Measurements from ENCODE around the gene DUSP22.

DUSP22 gene

DNA sequence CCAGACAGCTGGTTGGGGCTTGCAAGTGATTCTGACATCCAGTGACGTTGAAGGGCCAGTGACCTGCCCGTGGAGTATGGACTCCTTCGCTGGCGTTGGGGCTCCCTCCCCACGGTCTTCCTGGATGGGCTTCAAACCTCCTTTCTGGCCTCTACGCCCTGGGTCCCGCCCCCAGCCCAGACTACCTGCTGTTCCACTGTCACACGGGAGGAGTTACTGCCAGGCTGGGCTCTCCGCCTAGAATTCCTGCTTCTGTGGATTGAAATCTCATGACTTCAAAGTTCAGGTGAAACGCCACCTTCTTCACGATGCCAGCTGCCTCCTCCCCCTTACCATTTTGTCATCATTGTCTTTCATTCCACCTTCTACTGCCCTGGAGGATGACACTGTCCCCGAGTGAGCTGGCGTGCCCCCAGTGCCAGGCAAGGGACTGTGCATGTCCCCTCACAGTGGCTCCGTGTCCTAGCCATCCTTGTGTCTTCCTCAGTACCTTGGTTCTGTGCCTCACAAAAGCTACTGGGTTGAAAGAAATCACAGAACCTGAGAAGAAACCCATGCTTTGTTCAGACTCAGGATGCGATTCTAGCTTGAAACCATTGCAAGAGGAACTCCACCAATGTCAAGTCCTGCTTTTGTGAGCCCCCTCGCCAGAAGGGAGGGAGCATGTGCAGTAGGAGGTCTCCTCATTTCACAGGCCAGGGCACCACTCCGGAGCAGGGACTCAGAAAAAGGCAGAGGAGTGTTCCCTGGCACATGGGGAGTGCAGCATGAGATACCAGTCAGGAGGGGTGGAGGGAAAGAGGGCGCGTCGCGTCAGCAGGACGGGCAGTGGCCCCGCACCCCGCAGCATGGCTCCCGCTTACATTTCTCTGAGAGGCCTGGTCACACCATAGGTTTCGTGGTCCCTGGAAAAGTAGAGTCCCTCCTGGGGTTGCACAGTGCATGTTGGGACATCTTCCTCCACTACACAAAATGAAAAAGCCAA lies 88.2 kb downstream of the DUSP22 start:
- DNase-seq (ENCODE audit: low spot score): no peak

DNA sequence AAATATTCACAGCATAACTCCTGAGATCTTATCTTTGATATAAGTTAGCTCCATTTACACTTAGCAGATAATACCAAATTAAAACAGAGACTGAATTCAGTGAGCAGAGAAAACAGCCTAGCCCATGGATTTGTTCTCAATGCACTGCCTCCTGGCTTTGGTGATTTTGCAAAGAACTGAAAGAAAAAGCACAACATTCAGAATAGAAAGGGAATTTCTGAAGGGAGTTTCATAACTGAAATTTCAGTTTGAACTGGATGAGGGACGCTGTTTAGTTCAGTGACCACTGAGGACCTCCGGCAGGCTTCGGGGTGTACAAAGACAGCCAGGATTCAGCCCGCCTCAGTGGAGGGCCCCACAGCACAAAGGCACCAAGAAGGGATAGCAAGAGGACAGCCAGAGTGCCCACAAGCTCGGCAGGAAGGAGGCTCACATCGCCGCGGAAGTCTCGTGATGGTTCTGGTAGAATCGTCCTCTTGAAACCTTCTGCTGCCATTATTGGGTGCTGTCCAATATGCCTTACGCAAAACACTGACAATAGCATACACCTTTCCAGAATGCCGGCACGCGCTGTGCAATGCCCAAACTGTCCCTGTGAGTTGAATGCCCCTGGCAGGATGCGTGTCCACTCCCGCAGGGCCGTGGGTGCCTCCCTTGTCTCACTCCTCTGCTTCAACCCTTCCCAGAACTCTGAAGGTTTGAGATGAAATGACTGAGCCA lies 89.6 kb downstream of the DUSP22 start:
- no peak for DNase-seq (ENCODE audit: low spot score)

DNA sequence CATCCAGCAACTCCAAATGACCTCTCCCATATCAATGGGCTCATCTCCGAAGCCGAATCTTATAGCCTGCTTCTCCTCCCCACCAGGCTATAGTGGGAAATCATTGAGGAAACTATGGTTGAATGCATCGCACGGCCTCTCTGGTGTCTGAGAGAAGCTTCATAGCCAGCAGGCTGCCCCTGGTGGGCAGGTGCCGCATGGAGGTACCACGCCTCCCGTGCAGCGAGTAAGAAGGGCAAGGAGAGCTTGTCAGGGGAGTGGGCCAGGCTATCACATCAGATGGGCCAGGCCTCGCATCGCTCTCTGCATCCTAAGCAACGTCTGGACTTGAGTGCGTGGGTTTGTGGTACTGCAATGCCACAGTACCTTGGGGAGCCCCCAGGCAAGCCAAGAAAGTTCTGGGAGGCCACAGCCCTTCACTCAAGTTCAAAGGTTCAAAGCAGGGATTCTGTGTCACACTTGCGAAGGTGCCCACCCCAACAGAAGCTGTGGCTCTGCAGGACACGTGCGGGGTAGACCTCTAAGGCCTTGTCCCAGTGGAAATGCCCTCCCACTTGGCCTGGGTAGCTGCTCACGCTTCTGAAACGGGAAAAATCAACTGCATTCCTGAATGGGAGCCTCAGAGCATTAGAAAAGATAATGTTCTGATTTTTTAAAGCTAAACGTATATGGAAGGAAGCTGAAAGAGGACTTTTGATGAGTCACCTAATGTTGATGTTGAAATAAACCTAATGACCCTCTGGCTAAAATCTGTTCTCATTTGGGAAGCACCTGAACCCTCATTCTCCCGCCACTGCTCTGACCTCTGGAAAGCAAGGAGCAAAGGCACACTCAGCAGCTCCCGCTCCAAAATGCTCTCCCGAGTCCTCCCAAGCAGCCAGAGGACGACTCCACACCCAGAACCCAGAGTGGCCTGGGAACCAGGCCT lies 90.9 kb downstream of the DUSP22 start:
- DNase-seq (ENCODE audit: low spot score): no peak

DNA sequence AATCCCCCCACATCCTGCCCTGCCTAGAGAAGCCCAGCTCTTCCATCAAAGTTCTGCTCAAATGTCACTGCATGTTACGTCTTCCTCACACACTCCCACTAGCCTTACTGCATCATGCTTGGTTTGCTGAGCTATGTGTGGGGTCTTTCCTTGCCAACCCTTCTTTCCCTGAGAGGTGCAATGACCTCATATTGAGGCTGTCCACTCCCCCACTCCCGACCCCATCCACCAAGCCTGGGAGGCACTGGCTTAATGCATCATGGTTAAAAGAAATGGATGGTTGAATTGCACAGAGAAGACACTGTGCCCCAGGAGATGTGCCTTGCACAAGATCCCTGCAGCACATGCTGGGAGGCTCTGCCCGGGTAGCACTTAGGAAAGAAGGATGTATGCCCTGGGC lies 91.6 kb downstream of the DUSP22 start:
- no peak for DNase-seq (ENCODE audit: low spot score)

DNA sequence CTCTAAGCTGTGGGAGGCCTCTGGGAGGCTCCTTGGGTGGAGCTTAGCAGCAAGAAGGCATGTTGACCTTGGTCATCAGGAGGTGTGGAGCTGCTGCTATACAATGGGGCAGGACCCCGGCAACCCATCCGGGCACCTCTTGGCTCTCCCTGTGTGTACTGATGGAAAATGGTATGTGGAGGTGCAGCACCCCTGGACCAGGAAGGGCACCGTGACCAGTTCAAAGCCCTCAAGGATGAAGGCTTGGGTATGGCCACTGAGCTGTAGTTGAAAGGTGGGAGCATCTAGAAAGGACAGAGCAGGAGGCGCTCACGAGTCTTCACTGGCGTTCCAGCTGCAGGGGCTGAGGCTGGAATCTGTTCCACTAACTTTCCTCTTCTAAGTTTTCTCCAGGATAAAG lies 92.6 kb downstream of the DUSP22 start:
- no peak for DNase-seq (ENCODE audit: low spot score)

DNA sequence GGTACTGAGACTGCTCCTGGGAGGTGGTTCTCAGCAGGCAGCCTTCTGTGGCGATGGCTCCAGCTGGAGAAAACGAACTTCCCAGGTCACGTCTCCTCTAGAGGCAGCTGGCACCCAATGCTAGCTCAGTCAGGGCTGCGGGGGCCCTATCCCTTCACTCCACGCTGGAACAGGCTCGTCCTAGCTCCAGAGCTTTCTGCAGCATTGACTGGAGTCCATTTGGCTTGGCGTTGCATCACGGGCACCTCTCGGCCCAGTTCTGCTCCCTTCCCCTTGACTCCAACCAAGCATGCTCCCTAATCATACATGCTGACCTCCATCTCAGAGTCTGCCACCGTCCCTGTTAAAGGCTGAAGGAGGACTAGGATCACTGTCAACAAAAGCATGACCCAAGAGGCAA lies 93.3 kb downstream of the DUSP22 start:
- DNase-seq (ENCODE audit: low spot score): no peak

DNA sequence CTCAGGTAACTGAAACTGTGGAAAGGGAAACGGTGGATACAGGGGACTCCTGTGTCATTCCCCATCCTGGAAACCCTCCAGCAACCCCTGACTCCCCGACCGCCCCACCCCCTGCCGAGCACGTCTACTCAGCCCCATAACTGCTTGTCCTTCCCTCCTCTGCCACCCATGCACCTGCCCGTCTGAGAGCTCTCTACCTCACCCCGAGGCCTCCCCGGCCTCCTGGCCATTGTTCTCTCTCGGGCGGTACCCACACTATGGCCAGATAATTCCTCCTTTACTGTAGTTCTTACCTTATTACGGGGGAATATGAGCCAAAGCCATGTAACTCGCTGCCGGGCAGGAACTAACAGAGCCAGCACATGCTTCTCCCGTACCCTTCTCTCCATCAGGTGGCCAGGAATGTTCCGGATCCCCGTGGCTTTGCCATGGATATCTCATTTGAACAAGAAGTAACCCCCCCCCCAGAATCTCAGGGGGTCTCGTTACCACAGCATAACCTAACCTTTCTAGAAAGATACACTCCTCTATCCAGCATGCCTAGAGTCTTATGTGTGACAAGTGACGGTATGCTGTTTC lies 94.5 kb downstream of the DUSP22 start:
- no peak for DNase-seq (ENCODE audit: low spot score)

DNA sequence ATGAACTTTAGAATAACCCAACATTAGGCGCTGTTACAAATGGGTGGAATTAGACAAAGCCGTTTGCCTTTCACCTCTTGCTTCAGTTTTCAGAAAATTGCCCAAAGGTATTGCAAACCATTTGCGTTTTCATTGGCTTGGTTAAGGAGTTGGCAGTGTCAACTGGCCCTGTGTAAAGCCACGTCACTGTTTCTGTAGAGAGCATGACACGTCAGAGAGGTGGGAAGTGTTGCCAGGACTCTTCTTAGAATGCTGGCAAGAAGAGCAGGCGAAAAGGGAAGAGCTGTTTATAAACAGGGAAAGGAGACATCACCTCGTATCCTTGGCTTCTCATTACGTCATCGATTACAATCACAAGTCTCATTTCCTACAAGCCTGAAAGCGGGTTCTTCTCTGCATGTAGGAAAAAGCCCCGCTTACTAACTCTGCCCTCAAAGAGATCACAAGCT lies 95.0 kb downstream of the DUSP22 start:
- no peak for DNase-seq (ENCODE audit: low spot score)

DNA sequence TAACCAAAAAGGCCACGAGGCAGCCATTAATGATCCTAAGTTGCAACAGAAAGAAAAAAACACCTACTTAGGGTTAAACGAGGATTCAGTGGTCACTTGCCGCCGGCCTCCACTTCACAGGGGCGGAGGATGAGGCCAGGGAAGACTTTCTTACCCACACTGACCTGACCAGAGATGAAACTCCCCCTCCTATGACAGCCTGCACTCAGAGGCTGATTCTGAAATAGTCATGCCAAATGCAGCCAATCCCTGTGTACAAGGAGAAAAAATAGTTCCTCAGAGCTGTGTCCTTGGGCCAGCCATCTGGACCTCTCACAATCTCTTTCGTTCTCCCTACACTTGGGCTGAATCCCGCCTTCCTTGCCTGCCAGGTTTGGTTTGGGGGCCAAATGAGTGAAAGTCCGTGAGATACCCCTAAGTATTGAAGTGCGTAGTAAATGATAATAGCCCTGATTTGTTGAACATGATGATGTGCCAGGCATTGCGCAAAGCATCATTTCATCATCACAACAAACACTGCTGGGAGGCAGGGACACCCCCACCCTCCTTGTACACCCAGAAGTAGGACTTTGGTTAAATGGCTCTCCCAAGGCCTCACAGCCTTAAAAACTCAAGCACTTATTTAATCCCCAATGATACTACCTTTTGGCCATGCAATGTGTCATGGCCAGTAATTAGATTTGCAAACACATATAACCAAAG lies 96.1 kb downstream of the DUSP22 start:
- no peak for DNase-seq (ENCODE audit: low spot score)

DNA sequence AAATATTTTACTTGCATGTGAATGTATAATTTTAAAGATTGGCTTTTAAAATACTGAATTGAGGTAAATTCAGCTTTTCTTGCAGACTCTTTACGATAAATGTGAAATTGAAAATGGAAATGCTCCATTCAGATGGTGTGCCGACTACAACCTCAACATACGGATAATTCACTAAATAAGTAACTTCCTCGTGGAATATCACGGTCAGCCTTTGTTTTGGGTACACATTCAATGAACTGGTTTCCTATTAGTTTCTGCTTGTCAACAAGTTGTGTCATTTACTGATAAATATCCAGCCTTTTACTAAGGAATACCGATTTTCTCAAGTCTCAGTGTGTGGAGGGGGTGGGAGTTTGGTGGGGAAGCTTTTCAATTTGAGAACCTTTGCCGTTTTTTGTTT lies 96.9 kb downstream of the DUSP22 start:
- DNase-seq (ENCODE audit: low spot score): no peak

DNA sequence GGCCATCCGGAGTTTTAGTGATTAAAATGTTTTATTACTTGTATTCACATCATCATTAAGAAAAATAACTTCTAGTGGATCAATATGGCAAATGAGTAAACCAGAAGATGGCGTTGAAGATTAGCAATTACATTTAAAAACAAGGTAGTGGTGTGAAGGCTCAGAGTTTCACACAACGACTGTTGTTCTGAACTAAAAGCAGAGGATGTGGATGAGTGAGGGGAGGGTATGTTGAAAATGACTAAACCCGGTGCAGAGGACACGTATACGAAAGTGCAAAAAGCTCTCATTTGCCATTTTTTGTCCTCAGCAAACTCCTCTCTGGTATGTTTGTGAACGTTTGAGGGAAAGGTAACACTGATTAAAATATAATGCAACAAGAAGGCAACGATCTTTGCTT lies 97.3 kb downstream of the DUSP22 start:
- no peak for DNase-seq (ENCODE audit: low spot score)

DNA sequence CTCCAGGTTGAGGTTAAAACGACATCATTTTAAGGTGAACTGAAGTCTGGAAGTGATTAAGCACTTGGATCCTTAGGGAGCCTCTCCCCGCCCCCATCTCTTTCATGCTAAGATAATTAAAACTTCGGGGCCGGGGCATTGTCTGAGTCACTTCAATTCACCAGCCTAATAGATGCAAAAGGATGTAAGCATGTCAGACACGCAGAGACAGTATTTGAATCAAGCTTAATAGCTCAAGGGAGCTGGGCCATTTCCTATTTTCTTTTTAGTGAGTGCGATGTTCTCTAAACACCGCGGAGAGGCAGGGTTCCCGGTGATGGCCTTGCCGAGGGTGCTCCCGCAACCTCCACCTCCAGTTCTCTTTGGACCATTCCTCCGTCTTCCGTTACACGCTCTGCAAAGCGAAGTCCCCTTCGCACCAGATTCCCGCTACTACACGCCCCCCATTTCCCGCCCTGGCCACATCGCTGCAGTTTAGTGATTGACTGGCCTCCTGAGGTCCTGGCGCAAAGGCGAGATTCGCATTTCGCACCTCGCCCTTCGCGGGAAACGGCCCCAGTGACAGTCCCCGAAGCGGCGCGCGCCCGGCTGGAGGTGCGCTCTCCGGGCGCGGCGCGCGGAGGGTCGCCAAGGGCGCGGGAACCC lies 98.7 kb downstream of the DUSP22 start:
- peak; percentile 5 for DNase-seq (ENCODE audit: low spot score)

DNA sequence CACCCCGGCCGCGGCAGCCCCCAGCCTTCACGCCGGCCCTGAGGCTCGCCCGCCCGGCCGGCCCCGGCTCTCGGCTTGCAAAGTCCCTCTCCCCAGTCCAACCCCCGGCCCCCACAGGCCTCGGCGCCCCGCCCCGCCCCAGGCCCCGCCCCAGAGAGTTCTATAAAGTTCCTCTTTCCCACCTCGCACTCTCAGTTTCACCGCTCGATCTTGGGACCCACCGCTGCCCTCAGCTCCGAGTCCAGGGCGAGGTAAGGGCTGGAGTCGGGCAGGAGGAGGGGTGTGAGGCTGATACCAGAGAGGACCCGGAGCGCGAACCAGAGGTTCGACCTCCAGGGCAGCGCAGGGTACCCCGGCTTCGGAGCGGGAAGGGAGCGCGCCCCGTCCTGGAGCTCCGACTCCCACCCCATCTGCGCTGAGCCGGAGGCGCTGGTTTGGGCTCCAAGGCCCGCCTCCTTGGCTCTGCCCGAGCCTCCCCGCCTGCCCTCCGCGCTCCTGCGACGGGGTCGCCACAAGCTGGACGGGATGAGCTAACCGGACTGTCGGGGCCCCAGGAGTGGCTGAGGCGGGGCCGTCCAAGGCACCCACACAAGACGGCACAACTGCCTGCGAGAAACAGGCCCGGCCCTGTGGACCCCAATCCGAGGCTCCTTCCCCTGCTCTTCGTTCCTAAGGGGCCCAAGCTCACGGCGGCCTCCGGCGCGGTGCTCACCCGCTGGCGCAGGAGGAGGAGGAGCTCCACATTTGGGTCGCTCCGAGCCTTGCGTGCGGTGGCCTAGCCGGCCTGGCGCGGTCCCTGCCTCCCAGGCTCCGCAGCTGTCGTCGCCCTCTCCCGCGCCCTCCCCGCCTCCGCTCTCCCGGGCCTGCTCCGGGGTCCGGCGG lies 99.5 kb downstream of the DUSP22 start, which contains the start of gene IRF4:
IRF4 (plus strand) TSS at position 194 of the 882 bp plus-strand sequence. CDS start 1,401 bp downstream, outside the sequence.
- DNase-seq (ENCODE audit: low spot score): no peak

DNA sequence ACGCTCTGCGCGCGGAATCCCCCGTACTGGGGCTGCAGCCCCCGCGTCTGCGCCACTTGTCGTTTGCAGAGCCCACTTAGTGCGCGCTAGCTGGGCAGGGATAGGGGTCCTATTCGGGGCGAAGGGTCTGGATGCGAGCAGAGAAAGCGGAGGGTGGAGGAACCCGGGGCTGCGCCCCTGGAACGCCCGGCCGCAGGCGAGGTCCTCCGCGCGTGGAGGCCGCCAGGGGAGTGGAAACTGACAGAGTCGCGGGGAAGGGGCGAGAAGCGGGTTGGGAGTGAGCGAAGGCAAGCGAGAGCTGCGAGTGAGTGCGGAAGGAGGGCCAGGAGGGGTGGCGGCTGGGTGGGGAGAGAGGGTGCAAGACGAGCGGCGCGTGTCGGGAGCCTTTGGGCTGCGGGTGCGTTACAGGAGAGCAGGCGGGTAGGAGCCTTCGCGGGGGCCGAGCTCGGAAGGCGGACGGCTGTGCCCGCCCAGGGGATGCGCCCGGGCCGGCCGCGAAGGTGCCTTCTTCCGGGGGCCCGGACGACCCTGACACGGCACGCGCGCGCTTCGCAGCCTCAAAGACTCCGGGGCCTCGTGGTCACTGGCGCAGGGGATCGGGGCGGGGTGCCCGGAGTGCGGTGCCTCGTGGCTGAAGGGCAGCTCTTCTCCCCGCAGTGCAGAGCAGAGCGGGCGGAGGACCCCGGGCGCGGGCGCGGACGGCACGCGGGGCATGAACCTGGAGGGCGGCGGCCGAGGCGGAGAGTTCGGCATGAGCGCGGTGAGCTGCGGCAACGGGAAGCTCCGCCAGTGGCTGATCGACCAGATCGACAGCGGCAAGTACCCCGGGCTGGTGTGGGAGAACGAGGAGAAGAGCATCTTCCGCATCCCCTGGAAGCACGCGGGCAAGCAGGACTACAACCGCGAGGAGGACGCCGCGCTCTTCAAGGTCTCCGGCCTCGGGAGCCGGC lies 100.4 kb downstream of the DUSP22 start:
- DNase-seq (ENCODE audit: low spot score): no peak

DNA sequence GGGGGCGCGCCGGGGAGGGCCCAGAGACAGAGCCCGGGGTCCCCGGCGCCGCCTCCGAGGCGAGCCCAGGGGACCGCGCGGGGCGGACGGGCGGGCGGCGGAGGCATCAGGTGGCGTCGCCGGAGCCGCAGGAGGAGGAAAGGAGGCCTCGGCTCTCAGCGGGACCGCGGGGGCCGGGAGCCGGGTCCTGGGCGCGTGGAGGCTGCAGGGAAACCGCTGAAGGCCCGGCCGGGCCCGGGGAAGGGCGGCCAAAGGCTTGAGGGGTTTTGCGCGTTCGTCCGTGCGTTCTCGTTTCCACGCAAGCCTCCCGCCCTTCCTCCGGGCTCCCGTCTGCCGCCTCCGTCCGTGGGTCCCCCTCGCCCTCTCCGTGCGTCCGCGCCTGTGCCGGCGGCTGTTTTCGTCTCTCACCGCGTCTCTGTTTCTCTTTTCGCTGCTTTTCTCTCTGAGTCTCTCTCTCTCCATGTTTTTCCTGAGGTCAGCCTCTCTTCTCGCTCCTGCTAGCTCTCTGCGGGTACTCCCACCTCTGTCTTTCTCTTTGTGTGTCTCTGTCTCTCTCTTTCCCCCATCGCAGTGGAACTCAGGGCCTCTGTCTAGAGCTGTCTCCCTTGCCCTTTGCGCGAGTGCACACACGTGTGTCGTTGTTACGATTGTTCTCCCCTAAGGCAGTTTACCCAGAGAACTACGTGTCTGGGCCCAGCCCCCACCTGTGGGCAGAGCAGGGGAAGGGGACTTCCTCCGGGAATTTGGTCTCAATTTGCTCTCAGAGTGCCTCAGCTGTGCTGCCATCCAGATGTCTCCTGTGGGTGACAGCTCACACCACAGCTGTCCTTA lies 101.3 kb downstream of the DUSP22 start:
- no peak for DNase-seq (ENCODE audit: low spot score)

DNA sequence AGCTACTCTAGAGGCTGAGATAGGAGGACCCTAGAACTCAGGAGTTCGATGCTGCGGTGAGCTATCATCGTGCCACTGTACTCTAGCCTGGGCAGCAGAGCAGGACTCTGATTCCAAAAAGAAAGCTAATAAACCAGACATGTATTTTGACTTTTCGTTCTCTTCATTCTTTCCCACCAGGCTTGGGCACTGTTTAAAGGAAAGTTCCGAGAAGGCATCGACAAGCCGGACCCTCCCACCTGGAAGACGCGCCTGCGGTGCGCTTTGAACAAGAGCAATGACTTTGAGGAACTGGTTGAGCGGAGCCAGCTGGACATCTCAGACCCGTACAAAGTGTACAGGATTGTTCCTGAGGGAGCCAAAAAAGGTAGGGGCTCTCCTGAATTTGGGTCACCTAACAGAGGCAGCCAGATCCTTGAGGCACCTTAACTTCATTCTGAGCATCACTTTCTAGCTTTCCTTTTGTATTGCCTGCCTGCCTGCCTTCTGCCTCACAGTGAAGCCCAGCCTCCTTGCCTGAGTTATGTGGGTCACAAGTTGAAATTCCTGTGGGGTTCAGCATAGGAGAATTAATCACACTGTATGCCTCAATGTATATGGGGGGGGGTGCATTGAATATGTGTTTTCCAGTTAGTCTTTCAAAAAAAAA lies 102.5 kb downstream of the DUSP22 start:
- no peak for DNase-seq (ENCODE audit: low spot score)
